ENCODE measurements around the gene VDAC1. TPM values are rescaled to one million over a fixed set of nuclear protein-coding genes. Genes with fewer than 3 reads are reported as not detected.

VDAC1 gene
- total RNA-seq, 1 experiment from 2014 or later, result 395 TPM

DNA sequence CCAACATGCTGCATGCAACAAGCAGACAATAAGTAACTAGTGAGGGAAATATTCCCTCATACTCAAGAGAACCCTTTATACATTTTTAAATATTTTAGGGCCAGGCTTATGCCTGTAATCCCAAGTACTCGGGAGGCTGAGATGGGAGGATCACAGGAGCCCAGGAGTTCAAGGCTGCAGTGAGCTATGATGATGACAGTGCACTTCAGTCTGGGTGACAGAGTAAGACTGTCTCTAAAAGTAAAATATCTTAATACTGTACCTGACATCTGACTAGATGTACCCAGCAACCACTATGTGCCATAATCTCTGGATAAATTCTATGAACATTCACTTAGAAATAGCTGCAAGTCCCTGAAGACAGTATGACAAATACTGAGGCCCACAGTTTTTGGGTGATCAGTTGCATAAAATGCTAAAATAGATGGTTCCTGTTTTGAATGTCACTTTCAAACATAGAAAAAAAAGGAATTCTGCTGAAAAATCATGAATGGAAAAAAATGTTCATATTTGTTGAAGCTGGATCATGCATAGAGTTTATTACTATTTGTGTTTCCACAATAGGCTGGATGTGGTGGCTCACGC, 34.4 kb downstream of the VDAC1 start:
- Histone ChIP-seq H3K4me1 (ENCODE audit: control insufficient read depth, insufficient read depth, low read length) (peaks cover 5% of the 10 kb centered on the region), H3K27me3 (ENCODE audit: control insufficient read depth, insufficient read depth, low read length) (no peaks in the 10 kb centered on the region), H3K27ac (ENCODE audit: low read length) (no peak overlapping the region), H3K36me3 (ENCODE audit: control insufficient read depth, insufficient read depth, low read length) (peaks cover 10% of the 10 kb centered on the region), H3K9me3 (ENCODE audit: control insufficient read depth, insufficient read depth, low read depth, low read length) (no peaks in the 10 kb centered on the region), H3K4me3 (ENCODE audit: low read depth in 2 of 2, low read length in 2 of 2) (no peak overlapping the region)
- intact Hi-C loops (cut with micrococcal nuclease; ENCODE audit: unreplicated experiment) (no loop called here), in situ Hi-C loops (cut with HindIII; ENCODE audit: low pct_unique_long_range_greater_than_20kb, low sequenced_read_pairs) (no loop called here)
- ATAC-seq (no peak), DNase-seq (ENCODE audit: low read depth, low spot score) (no peak)
- ChIA-PET POLR2A (interaction anchor here (0.6 kb wide), 1 partner anchor 10 kb away, joined by 6 read pairs; no protein-coding TSS in a partner anchor), CTCF (no interaction called here)
- no TSS peak for BruUV-seq (replicated peaks)
- TF ChIP-seq, protein P1, sequence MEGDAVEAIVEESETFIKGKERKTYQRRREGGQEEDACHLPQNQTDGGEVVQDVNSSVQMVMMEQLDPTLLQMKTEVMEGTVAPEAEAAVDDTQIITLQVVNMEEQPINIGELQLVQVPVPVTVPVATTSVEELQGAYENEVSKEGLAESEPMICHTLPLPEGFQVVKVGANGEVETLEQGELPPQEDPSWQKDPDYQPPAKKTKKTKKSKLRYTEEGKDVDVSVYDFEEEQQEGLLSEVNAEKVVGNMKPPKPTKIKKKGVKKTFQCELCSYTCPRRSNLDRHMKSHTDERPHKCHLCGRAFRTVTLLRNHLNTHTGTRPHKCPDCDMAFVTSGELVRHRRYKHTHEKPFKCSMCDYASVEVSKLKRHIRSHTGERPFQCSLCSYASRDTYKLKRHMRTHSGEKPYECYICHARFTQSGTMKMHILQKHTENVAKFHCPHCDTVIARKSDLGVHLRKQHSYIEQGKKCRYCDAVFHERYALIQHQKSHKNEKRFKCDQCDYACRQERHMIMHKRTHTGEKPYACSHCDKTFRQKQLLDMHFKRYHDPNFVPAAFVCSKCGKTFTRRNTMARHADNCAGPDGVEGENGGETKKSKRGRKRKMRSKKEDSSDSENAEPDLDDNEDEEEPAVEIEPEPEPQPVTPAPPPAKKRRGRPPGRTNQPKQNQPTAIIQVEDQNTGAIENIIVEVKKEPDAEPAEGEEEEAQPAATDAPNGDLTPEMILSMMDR (IDR thresholded peaks at IDR 0.05), result no peak
- TF ChIP-seq, protein P2, sequence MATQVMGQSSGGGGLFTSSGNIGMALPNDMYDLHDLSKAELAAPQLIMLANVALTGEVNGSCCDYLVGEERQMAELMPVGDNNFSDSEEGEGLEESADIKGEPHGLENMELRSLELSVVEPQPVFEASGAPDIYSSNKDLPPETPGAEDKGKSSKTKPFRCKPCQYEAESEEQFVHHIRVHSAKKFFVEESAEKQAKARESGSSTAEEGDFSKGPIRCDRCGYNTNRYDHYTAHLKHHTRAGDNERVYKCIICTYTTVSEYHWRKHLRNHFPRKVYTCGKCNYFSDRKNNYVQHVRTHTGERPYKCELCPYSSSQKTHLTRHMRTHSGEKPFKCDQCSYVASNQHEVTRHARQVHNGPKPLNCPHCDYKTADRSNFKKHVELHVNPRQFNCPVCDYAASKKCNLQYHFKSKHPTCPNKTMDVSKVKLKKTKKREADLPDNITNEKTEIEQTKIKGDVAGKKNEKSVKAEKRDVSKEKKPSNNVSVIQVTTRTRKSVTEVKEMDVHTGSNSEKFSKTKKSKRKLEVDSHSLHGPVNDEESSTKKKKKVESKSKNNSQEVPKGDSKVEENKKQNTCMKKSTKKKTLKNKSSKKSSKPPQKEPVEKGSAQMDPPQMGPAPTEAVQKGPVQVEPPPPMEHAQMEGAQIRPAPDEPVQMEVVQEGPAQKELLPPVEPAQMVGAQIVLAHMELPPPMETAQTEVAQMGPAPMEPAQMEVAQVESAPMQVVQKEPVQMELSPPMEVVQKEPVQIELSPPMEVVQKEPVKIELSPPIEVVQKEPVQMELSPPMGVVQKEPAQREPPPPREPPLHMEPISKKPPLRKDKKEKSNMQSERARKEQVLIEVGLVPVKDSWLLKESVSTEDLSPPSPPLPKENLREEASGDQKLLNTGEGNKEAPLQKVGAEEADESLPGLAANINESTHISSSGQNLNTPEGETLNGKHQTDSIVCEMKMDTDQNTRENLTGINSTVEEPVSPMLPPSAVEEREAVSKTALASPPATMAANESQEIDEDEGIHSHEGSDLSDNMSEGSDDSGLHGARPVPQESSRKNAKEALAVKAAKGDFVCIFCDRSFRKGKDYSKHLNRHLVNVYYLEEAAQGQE (IDR thresholded peaks at IDR 0.05; ENCODE audit: insufficient read depth in 1 of 2, low read depth in 2 of 2, low read length in 1 of 2), result no peak
- TF ChIP-seq POLR2AphosphoS5 (IDR thresholded peaks at IDR 0.05; ENCODE audit: low read depth, low read length), result no peak

DNA sequence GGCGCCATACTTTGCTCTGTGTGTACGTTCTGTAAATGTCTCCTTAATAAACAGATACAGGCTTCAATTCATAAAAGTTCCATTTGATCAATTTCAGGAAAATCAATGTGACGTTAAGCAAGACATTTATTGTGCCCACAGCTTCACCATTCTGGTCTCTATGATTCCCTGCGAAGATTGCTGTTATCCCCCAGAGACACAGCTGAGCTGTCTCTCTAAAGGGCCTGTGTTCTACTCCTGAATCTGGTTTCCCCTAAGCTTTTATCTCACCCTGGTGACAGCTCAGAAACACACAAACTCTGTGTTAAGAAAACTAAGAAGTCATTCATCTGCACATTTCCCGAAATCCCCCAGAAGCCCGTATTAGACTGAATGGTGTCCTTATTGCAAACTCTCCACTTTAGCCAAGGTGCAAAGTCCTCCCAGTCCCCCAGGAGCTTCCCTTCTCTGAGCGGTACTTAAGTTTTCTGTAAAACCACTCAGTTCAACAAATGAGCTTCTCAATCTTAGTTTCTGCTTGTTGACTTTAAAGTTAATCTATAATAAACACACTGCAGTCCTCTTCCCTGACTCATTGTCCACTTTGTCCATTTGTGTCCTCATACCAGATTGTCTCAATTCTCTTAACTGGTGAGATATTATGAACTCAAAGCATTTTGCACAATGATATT, 35.0 kb downstream of the VDAC1 start:
- no peak for ATAC-seq
- POLR2A ChIA-PET, result interaction anchor here (0.7 kb wide), 1 partner anchor 138 kb away, joined by 4 read pairs; no protein-coding TSS in a partner anchor
- BruUV-seq (replicated peaks), result no TSS peak

More for the DNA sequence above, 35.0 kb downstream of the VDAC1 start:
- H3K36me3 ChIP-seq (ENCODE audit: control insufficient read depth, insufficient read depth, low read length), result peaks cover 10% of the 10 kb centered on the region
- H3K27ac ChIP-seq (ENCODE audit: low read length), result peak overlapping the region; percentile 67
- no peaks in the 10 kb centered on the region for H3K27me3 ChIP-seq (ENCODE audit: control insufficient read depth, insufficient read depth, low read length)
- CTCF ChIA-PET, result interaction anchor here (0.7 kb wide), 1 partner anchor 514 kb away, joined by 5 read pairs; no protein-coding TSS in a partner anchor
- DNase-seq (ENCODE audit: low read depth, low spot score), result no peak
- no peaks in the 10 kb centered on the region for H3K9me3 ChIP-seq (ENCODE audit: control insufficient read depth, insufficient read depth, low read depth, low read length)
- in situ Hi-C loops (cut with HindIII; ENCODE audit: low pct_unique_long_range_greater_than_20kb, low sequenced_read_pairs), result no loop called here
- TF ChIP-seq, protein P1 (IDR thresholded peaks at IDR 0.05), result no peak
- TF ChIP-seq POLR2AphosphoS5 (IDR thresholded peaks at IDR 0.05; ENCODE audit: low read depth, low read length), result peak; percentile 69; the same call in 1 of the 2 replicates
- no peak overlapping the region; a peak in 2 of 4 replicates for H3K4me3 ChIP-seq (ENCODE audit: low read depth in 2 of 2, low read length in 2 of 2)
- peaks cover 5% of the 10 kb centered on the region for H3K4me1 ChIP-seq (ENCODE audit: control insufficient read depth, insufficient read depth, low read length)
- intact Hi-C loops (cut with micrococcal nuclease; ENCODE audit: unreplicated experiment), result no loop called here
